Small intestine (tissue), 7 donors: ENCODE data around the gene SHC1. TPM values are rescaled to one million over a fixed set of nuclear protein-coding genes. Genes with fewer than 3 reads are reported as not detected.

Experiments
- DNase-seq, 2 donors: peaks; one replicate each; pipeline versions ENCODE4 v3.0.0 to v3.0.0-alpha.2; 2013
- FAIRE-seq: peaks from 2 replicates; lab custom pipeline; 2012; peaks lifted over from hg19 to GRCh38; lab: Jason Lieb, UNC
- H3K27ac ChIP-seq, 3 donors: one replicate each; pipeline ENCODE4 v1.5.1; 2013; ENCODE audit warnings: low read length in 2 of 3, mild to moderate bottlenecking in 2 of 3, control low read depth in 1 of 3, inconsistent platforms in 1 of 3, low read depth in 1 of 3, moderate library complexity in 1 of 3
- H3K27me3 ChIP-seq, 3 donors: one replicate each; pipeline ENCODE4 v1.6.1; 2013; ENCODE audit warnings: low read length in 3 of 3, inconsistent platforms in 1 of 3; ENCODE audit not compliant: control insufficient read depth in 3 of 3, insufficient read depth in 3 of 3
- H3K36me3 ChIP-seq, 3 donors: one replicate each; pipeline ENCODE4 v1.6.1; 2013; ENCODE audit warnings: low read length in 3 of 3, inconsistent platforms in 1 of 3, low read depth in 1 of 3, mild to moderate bottlenecking in 1 of 3, moderate library complexity in 1 of 3; ENCODE audit not compliant: control insufficient read depth in 3 of 3, insufficient read depth in 2 of 3
- H3K4me1 ChIP-seq, 3 donors: one replicate each; pipeline ENCODE4 v1.6.1; 2013; ENCODE audit warnings: low read length in 2 of 3, inconsistent platforms in 1 of 3, low read depth in 1 of 3, mild to moderate bottlenecking in 1 of 3, moderate library complexity in 1 of 3; ENCODE audit not compliant: control insufficient read depth in 3 of 3, insufficient read depth in 2 of 3
- H3K4me3 ChIP-seq, 3 donors: one replicate each; pipeline ENCODE4 v1.5.1; 2013; ENCODE audit warnings: low read length in 3 of 3, control low read depth in 1 of 3, inconsistent platforms in 1 of 3, low read depth in 1 of 3, mild to moderate bottlenecking in 1 of 3, moderate library complexity in 1 of 3
- H3K9me3 ChIP-seq, 2 donors: one replicate each; pipeline ENCODE4 v1.6.1; 2013; ENCODE audit warnings: low read depth in 1 of 2, low read length in 1 of 2; ENCODE audit not compliant: control insufficient read depth in 2 of 2, insufficient read depth in 1 of 2
- WGBS, 3 donors: extraction: QIAGEN DNeasy Blood & Tissue Kit; methylation state at CpG; one replicate each; pipeline ENCODE4 v1.1.7; 2013; 5-methylcytosine and 5-hydroxymethylcytosine counted together
- polyA plus RNA-seq, 4 donors: library from polyadenylated mRNA; stranded (reverse) in 3 of 4; unstranded in 1 of 4; fragments of 200-250 nt in 3 of 4; fragments of 120-200 nt in 1 of 4; gene quantifications; one replicate each; pipeline versions ENCODE4 v1.2.1 to v1.2.3, GENCODE V29; 2013
- donor health status: healthy with polysubstance abuse.
- donor health status: control.
- donor health status: control.
- donor health status: Bipolar disorder and iron deficiency.
- donor health status: healthy.

Gene SHC1
- polyA plus RNA-seq, 4 donors = 59.7 to 84.8 (median 66.7) TPM

- H3K9me3 ChIP-seq = no peaks in the 10 kb centered on the region
- H3K27ac ChIP-seq = peak overlapping the region in 2 of 3 donors; percentile 83 to 99
- no peaks in the 10 kb centered on the region for H3K27me3 ChIP-seq
- H3K4me1 ChIP-seq = peaks cover 2 to 51% (median 31%) of the 10 kb centered on the region in 3 donors
- H3K4me3 ChIP-seq = no peak overlapping the region
- 69 to 80% (median 74%) methylated on average over 16 of the region's 16 CpGs for WGBS, 3 donors
- DNase-seq = no peak
- H3K36me3 ChIP-seq = peaks cover 6 to 84% (median 22%) of the 10 kb centered on the region in 3 donors
- FAIRE-seq = no peak
Observed at GRCh38 chr1:155015527-155016230, 45.1 kb upstream of the SHC1 start.

- WGBS, 3 donors = 87 to 90% (median 88%) methylated on average over 30 to 31 of the region's 31 CpGs
- peak overlapping the region in 2 of 3 donors; percentile 5 to 99 for H3K27ac ChIP-seq
- no peaks in the 10 kb centered on the region for H3K9me3 ChIP-seq
- H3K4me3 ChIP-seq = no peak overlapping the region
- H3K4me1 ChIP-seq = peaks cover 2 to 58% (median 33%) of the 10 kb centered on the region in 3 donors
- no peak for FAIRE-seq
- DNase-seq = no peak
- no peaks in the 10 kb centered on the region for H3K27me3 ChIP-seq
- peaks cover 6 to 91% (median 22%) of the 10 kb centered on the region in 3 donors for H3K36me3 ChIP-seq
Observed at GRCh38 chr1:155014709-155015508, 44.4 kb upstream of the SHC1 start.

- FAIRE-seq (no peak), DNase-seq (peak in 1 of 2 donors; percentile 71)
- whole genome bisulfite sequencing, 3 donors = 7 to 35% (median 32%) methylated on average over 8 of the region's 8 CpGs
- H3K4me3 ChIP-seq = no peak overlapping the region
- H3K36me3 ChIP-seq = peaks cover 6 to 95% (median 22%) of the 10 kb centered on the region in 3 donors
- peaks cover 2 to 71% (median 33%) of the 10 kb centered on the region in 3 donors for H3K4me1 ChIP-seq
- peak overlapping the region; percentile 48 to 95 (median 84) for H3K27ac ChIP-seq
- H3K9me3 ChIP-seq = no peaks in the 10 kb centered on the region
- H3K27me3 ChIP-seq = no peaks in the 10 kb centered on the region
Observed at GRCh38 chr1:155013632-155014031, 43.1 kb upstream of the SHC1 start.

DNA sequence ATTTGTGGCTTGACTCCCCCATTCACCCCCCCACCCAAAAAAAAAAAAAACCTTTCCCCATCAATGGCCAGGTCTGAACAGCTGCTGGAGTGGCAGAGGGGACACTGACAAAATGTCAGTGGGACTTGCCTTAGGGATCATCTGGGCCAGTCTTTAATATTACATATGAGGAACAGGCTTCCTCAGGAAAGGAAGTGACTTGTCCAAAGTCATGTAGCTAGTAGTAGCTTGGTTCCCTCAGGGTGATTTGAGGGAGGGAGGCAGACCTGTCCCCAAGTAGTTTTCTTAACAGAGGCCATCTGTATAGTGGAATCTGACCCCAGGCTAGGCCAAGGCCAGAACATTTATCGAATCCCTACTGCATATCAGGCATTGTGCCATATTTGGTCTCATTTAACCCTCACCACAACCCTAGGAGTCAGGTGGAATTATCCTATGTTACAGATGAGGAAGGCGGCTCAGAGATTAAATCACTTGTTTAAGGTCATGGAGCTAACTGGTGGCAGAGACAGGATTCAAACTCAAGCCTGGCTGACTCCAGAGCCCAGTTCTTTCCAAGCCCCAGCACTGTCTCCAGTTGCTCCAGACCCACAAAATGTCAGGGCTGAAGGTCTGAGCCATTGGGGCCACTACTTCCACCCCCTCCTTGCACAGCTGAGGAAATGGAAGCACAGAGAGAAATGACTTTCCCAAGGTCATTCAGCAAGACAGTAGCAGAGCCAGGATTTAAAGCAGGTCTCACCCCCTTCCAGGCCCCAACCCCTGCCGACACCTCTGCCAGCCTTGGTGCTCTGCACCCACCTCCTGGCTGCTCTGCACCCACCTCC is 42.4 kb upstream of the SHC1 start:
- Histone ChIP-seq H3K36me3 (peaks cover 6 to 95% (median 17%) of the 10 kb centered on the region in 3 donors), H3K4me1 (peaks cover 2 to 75% (median 33%) of the 10 kb centered on the region in 3 donors), H3K4me3 (no peak overlapping the region), H3K9me3 (no peaks in the 10 kb centered on the region), H3K27ac (peak overlapping the region; percentile 50 to 95 (median 84)), H3K27me3 (no peaks in the 10 kb centered on the region)
- FAIRE-seq (no peak), DNase-seq (peak in 1 of 2 donors; percentile 68)
- WGBS, 3 donors = 22 to 55% (median 46%) methylated on average over 3 of the region's 3 CpGs

GRCh38 chr1:155012026-155012546 is 41.5 kb upstream of the SHC1 start:
- no peaks in the 10 kb centered on the region for H3K9me3 ChIP-seq
- peak overlapping the region; percentile 50 to 95 (median 84) for H3K27ac ChIP-seq
- WGBS, 3 donors = 7 to 37% (median 36%) methylated on average over 8 to 9 of the region's 9 CpGs
- H3K27me3 ChIP-seq = no peaks in the 10 kb centered on the region
- H3K36me3 ChIP-seq = peaks cover 6 to 96% (median 17%) of the 10 kb centered on the region in 3 donors
- H3K4me1 ChIP-seq = peaks cover 0 to 77% (median 31%) of the 10 kb centered on the region in 3 donors
- DNase-seq = peak; percentile 73 to 91
- peak overlapping the region in 1 of 3 donors; percentile 60 for H3K4me3 ChIP-seq
- FAIRE-seq = no peak

DNA sequence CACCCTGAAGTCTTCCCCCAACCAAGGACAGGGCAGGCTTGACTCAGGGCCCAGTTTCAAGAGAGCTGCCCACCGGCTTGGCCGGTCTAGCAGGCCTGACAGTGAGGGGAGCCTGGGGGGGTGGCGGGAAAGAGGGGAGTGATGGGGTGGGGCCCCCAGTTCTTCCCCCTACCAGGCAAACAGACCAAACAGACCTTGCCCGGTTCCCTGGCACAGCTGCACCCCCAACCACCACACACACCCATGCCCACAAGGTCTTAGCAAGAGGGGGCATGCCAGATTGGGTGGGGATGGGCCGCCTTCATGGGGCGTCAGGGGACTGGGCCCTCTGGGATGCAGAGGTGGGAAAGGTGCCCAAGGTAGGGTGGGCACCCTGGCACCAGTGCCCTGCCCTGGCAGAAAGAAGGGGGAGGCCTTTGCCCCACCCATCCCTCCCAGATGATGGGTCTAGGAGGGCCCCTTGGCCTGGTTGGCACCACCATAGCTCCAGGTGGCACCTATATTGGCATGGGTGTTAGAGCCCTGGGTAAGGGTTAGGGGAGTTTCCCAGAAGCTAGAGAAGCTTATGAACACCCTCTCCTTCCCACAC is 41.0 kb upstream of the SHC1 start:
- Histone ChIP-seq H3K4me1 (peaks cover 0 to 78% (median 28%) of the 10 kb centered on the region in 3 donors), H3K27ac (peak overlapping the region; percentile 50 to 95 (median 84)), H3K36me3 (peaks cover 6 to 94% (median 17%) of the 10 kb centered on the region in 3 donors), H3K27me3 (no peaks in the 10 kb centered on the region), H3K4me3 (peak overlapping the region in 1 of 3 donors; percentile 60), H3K9me3 (no peaks in the 10 kb centered on the region)
- FAIRE-seq = no peak
- 69 to 79% (median 72%) methylated on average over 5 to 6 of the region's 6 CpGs for WGBS, 3 donors
- DNase-seq = no peak

DNA sequence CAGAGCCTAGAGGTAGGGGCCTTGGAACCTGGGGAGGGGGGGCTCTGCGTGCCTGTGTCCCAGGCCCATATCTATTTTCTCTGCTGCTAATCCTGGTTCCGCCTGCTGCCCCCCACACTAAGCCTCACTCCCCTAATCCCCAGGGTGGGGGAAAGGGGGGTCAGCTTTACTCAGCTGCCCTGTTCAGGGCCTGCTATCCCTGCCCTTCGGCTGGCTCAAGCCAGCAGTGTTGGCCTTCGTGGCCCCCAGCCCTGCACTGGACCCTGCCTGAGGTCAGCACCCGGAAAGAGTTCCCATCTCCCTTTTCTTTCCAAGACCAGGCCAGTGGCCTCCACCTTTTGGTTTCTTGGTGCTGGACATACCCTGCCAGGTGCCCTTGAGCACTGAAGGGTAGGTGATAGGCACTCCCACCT is 40.5 kb upstream of the SHC1 start:
- FAIRE-seq = no peak
- H3K9me3 ChIP-seq = no peaks in the 10 kb centered on the region
- H3K27me3 ChIP-seq = no peaks in the 10 kb centered on the region
- 62 to 75% (median 64%) methylated on average over 4 to 5 of the region's 5 CpGs for WGBS, 3 donors
- H3K4me3 ChIP-seq = peak overlapping the region in 1 of 3 donors; percentile 60
- H3K4me1 ChIP-seq = peaks cover 4 to 79% (median 30%) of the 10 kb centered on the region in 3 donors
- no peak for DNase-seq
- H3K36me3 ChIP-seq = peaks cover 6 to 94% (median 17%) of the 10 kb centered on the region in 3 donors
- peak overlapping the region; percentile 28 to 95 (median 73) for H3K27ac ChIP-seq
